HEK293 (cell line): ENCODE measurements around the gene CA11.

Experiments
- MEIS1 ChIP-seq: sonication (generic); formaldehyde crosslinking; IDR thresholded peaks from 2 replicates; pipeline ENCODE4 v1.8.1; 2022; ENCODE audit warnings: missing genetic modification reagents, mild to moderate bottlenecking, borderline replicate concordance
- ZNF133 ChIP-seq: fragments of 450-650 bp; formaldehyde crosslinking; IDR thresholded peaks from 2 replicates; pipeline ENCODE4 v1.5.1; 2016; ENCODE audit warnings: missing biosample characterization, missing genetic modification characterization
- ZNF223 ChIP-seq: fragments of 450-650 bp; formaldehyde crosslinking; IDR thresholded peaks from 2 replicates; pipeline ENCODE4 v1.5.1; 2016; ENCODE audit warnings: missing biosample characterization, missing genetic modification characterization
- ZNF660 ChIP-seq: fragments of 450-650 bp; IDR thresholded peaks from 2 replicates; pipeline ENCODE4 v1.5.1; 2018; ENCODE audit warnings: missing biosample characterization, mild to moderate bottlenecking, missing genetic modification characterization
- ZNF791 ChIP-seq: fragments of 450-650 bp; formaldehyde crosslinking; IDR thresholded peaks from 2 replicates; pipeline ENCODE4 v1.5.1; 2016; ENCODE audit warnings: missing biosample characterization, missing genetic modification characterization
- TF ChIP-seq, protein P1 (sequence below): fragments of 450-650 bp; formaldehyde crosslinking; IDR thresholded peaks from 2 replicates; pipeline ENCODE4 v1.5.1; 2017; ENCODE audit warnings: missing biosample characterization, missing genetic modification characterization
- TF ChIP-seq, protein P2 (sequence below): fragments of 450-650 bp; formaldehyde crosslinking; IDR thresholded peaks from 2 replicates; pipeline ENCODE4 v1.5.1; 2016; ENCODE audit warnings: missing biosample characterization, missing genetic modification characterization

The CA11 gene

DNA sequence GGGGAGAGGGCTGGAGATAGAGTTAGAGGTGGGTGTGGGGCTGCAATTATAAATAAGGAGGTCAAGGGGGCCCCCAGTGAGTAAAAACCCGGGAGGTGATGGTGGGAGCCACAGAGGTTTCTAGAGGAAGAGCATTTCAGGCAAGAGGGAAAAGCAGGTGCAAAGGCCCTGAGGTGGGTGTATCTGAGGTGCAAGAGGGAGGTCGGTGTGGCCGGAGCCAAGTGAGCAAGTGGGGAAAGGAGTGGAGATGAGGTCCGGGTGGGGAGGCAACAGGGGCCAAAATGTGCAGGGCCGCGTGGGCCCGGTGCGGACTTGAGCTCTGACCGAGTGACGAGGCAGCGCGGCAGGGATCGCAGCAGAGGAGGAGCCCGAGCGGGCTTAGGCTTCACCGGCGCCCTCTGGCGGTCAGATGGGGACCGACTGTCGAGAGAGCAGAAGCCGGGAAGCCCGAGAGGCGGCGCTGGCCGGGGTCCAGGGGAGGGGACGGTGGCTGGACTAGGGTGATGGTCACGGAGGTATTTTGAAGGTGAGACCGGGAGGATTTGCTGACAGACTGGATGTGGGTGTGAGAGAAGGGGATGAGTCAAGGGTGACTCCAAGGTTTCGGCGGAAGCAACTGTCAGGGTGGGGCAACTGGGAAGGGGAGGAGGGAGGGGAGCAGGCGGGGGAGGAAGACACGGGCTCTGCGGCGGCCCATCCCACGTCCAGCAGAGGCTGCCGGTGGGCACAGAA, 57.2 kb downstream of the CA11 start (continued):
- TF ChIP-seq, protein P1, sequence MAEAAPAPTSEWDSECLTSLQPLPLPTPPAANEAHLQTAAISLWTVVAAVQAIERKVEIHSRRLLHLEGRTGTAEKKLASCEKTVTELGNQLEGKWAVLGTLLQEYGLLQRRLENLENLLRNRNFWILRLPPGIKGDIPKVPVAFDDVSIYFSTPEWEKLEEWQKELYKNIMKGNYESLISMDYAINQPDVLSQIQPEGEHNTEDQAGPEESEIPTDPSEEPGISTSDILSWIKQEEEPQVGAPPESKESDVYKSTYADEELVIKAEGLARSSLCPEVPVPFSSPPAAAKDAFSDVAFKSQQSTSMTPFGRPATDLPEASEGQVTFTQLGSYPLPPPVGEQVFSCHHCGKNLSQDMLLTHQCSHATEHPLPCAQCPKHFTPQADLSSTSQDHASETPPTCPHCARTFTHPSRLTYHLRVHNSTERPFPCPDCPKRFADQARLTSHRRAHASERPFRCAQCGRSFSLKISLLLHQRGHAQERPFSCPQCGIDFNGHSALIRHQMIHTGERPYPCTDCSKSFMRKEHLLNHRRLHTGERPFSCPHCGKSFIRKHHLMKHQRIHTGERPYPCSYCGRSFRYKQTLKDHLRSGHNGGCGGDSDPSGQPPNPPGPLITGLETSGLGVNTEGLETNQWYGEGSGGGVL (tag by site-specific recombination), result peak; percentile 44
- TF ChIP-seq ZNF791 (tag by site-specific recombination), result no peak
- no peak for TF ChIP-seq ZNF660 (tag by site-specific recombination)
- TF ChIP-seq ZNF223, result no peak
- TF ChIP-seq MEIS1 (CRISPR knock-in tag), result no peak
- TF ChIP-seq, protein P2, sequence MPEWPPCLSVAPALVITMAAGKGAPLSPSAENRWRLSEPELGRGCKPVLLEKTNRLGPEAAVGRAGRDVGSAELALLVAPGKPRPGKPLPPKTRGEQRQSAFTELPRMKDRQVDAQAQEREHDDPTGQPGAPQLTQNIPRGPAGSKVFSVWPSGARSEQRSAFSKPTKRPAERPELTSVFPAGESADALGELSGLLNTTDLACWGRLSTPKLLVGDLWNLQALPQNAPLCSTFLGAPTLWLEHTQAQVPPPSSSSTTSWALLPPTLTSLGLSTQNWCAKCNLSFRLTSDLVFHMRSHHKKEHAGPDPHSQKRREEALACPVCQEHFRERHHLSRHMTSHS, result no peak
- TF ChIP-seq ZNF133 (tag by site-specific recombination), result no peak
